Gastrocnemius medialis (tissue), 4 donors: ENCODE results near the gene OR4D1. TPM values are rescaled to one million over a fixed set of nuclear protein-coding genes. Genes with fewer than 3 reads are reported as not detected.

Source experiments
- ATAC-seq, 2 donors: fragments of 150-250 bp; one replicate each; pipeline ENCODE4 v1.9.1; 2016
- DNase-seq, 2 donors: peaks; one replicate each; pipeline ENCODE4 v3.0.0-alpha.2; 2019
- H3K27ac ChIP-seq, 4 donors: fragments of 200-600 bp; sonication (generic); 1 replicate in 1 of 4; 2 replicates in 3 of 4; pipeline ENCODE4 v1.5.1; 2016 to 2018; ENCODE audit warnings: mild to moderate bottlenecking in 2 of 4, moderate library complexity in 1 of 4
- H3K27me3 ChIP-seq, 3 donors: fragments of 200-600 bp; sonication (generic) in 2 of 3; 1 replicate in 1 of 3; 2 replicates in 2 of 3; pipeline versions ENCODE4 v1.5.1 to v1.6.0; 2016 to 2019; ENCODE audit warnings: mild to moderate bottlenecking in 1 of 3, moderate library complexity in 1 of 3
- H3K36me3 ChIP-seq, 2 donors: fragments of 200-600 bp; sonication (generic) in 1 of 2; one replicate each; pipeline ENCODE4 v1.5.1; 2017 to 2018
- H3K4me1 ChIP-seq, 2 donors: fragments of 200-600 bp; sonication (generic) in 1 of 2; one replicate each; pipeline ENCODE4 v1.5.1; 2016 to 2017; ENCODE audit warnings: mild to moderate bottlenecking in 2 of 2
- H3K4me3 ChIP-seq, 4 donors: fragments of 200-600 bp; sonication (generic) in 3 of 4; 1 replicate in 1 of 4; 2 replicates in 3 of 4; pipeline ENCODE4 v1.5.1; 2016 to 2019; ENCODE audit warnings: mild to moderate bottlenecking in 2 of 4
- H3K9me3 ChIP-seq, 3 donors: fragments of 200-600 bp; sonication (generic) in 2 of 3; 1 replicate in 1 of 3; 2 replicates in 2 of 3; pipeline ENCODE4 v1.5.1; 2016 to 2019
- POLR2A ChIP-seq, 2 donors: fragments of 450-650 bp; IDR thresholded peaks; one replicate each; pipeline ENCODE4 v1.6.1; 2017; ENCODE audit warnings: antibody characterized with exemption in 2 of 2, mild to moderate bottlenecking in 2 of 2, moderate library complexity in 2 of 2
- in situ Hi-C, 4 donors: fragments of 200-750 bp; cut with MboI; loops; one replicate each; pipeline versions ENCODE4 v1.15.0 to v1.8.0; 2017; ENCODE audit warnings: low sequenced_read_pairs in 4 of 4
- intact Hi-C: fragments of 100-400 bp; cut with DNase I; formaldehyde crosslinking; loops from one replicate; pipeline ENCODE4 v1.15.1; 2023; ENCODE audit warnings: low total_unique reads
- total RNA-seq, 4 donors: library from RNA; depleted of rRNA; stranded (reverse); fragments of >200 nt; gene quantifications; one replicate each; pipeline versions ENCODE4 v1.1.0 to v1.2.3, GENCODE V29; 2016
- TF ChIP-seq, protein P1 (sequence below), 5 experiments: fragments of 450-650 bp in 3 of 5; fragments of 200-600 bp in 2 of 5; sonication (generic) in 2 of 5; IDR thresholded peaks in 4 of 5; conservative IDR thresholded peaks in 1 of 5; 1 replicate in 4 of 5; 2 replicates in 1 of 5; pipeline ENCODE4 v1.5.1; 2016 to 2019; ENCODE audit warnings: antibody characterized with exemption in 5 of 5, mild to moderate bottlenecking in 3 of 5, moderate library complexity in 3 of 5

OR4D1 gene
- total RNA-seq, 4 donors from 2014 or later = not detected

DNA sequence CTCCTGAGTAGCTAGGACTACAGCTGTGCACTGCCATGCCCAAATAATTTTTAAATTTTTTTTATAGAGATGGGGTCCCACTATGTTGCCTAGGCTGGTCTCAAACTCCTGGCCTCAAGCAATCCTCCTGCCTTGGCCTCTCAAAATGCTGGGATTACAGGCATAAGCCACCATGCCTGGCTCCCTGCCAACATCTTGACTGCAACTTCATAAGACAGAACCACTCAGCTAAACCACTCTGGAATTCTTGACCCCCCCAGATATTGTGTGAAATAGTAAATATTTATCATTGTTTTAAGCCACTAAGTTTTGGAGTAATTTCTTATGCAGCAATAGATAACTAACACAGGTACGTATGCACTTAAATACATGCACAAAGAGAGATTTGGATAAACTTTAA is 39.0 kb upstream of the OR4D1 start:
- Histone ChIP-seq H3K27ac (no peak overlapping the region), H3K27me3 (no peaks in the 10 kb centered on the region), H3K4me1 (peaks cover 0 to 3% of the 10 kb centered on the region in 2 donors), H3K9me3 (no peaks in the 10 kb centered on the region), H3K4me3 (no peak overlapping the region), H3K36me3 (no peaks in the 10 kb centered on the region)
- DNase-seq (no peak), ATAC-seq (no peak)
- intact Hi-C loops (no loop called here), in situ Hi-C loops (loop anchor here in 3 of 4 donors (25.0 kb wide), 3 partner anchors 97 to 997 kb away; partner anchors contain the start of gene SRSF1 (in 1 of the 3))
- no peak for TF ChIP-seq POLR2A (IDR thresholded peaks at IDR 0.05)
- TF ChIP-seq, protein P1, sequence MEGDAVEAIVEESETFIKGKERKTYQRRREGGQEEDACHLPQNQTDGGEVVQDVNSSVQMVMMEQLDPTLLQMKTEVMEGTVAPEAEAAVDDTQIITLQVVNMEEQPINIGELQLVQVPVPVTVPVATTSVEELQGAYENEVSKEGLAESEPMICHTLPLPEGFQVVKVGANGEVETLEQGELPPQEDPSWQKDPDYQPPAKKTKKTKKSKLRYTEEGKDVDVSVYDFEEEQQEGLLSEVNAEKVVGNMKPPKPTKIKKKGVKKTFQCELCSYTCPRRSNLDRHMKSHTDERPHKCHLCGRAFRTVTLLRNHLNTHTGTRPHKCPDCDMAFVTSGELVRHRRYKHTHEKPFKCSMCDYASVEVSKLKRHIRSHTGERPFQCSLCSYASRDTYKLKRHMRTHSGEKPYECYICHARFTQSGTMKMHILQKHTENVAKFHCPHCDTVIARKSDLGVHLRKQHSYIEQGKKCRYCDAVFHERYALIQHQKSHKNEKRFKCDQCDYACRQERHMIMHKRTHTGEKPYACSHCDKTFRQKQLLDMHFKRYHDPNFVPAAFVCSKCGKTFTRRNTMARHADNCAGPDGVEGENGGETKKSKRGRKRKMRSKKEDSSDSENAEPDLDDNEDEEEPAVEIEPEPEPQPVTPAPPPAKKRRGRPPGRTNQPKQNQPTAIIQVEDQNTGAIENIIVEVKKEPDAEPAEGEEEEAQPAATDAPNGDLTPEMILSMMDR (IDR thresholded peaks at IDR 0.05 in 4 of 5, conservative IDR thresholded peaks at IDR 0.05 in 1 of 5) = no peak

DNA sequence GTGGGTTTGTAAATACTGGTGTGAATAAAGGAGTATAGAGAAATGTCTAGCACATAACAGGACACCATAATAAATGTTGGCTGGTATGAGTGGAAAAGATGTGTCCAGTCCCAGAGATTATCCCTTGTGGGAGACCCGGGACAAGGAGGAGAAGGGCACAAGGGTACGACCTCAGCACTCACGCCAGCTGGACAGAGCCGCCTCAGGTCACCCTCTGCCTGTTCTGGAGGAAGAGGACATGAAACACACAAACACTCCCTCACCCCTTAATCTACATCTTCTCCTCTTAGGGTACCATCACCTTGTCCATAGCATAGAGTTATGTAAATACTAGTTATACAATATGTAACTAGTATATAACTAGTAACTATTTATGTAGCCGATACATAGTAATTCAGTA is 38.2 kb upstream of the OR4D1 start:
- TF ChIP-seq, protein P1 (IDR thresholded peaks at IDR 0.05 in 4 of 5, conservative IDR thresholded peaks at IDR 0.05 in 1 of 5) = no peak
- TF ChIP-seq POLR2A (IDR thresholded peaks at IDR 0.05) = no peak
- in situ Hi-C loops (loop anchor here (10.0 to 25.0 kb wide), 6 partner anchors 95 to 998 kb away; partner anchors contain the start of genes MRPS23 (in 2 of the 4) and SRSF1 (in 2 of the 4)), intact Hi-C loops (no loop called here)
- no peaks in the 10 kb centered on the region for H3K27me3 ChIP-seq
- H3K27ac ChIP-seq = no peak overlapping the region
- DNase-seq = no peak
- ATAC-seq = no peak
- no peaks in the 10 kb centered on the region for H3K36me3 ChIP-seq
- no peaks in the 10 kb centered on the region for H3K9me3 ChIP-seq
- no peak overlapping the region for H3K4me3 ChIP-seq
- peaks cover 0 to 3% of the 10 kb centered on the region in 2 donors for H3K4me1 ChIP-seq

DNA sequence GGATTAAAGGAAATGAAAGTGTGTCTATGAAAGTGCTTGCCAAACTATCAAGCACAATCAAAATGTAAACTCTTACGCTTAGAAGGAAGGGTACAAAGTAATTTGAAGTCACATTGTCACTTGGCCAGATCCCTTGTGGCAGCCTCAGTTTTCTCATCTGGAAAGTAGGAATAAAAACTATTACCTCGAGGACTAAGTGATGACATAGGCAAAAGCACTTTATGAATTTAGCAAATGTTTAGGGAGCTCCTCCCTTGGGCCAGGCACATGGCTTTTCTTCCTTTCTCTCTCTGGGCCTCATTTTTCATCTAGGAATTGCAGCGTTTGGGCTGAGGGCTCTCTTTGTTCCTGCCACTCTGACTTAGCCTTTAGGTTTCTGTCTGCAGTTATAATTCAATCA is 36.5 kb upstream of the OR4D1 start:
- no peak overlapping the region for H3K4me3 ChIP-seq
- no peak for DNase-seq
- H3K9me3 ChIP-seq = no peaks in the 10 kb centered on the region
- peaks cover 0 to 3% of the 10 kb centered on the region in 2 donors for H3K4me1 ChIP-seq
- in situ Hi-C loops (loop anchor here (10.0 to 25.0 kb wide), 6 partner anchors 97 to 999 kb away; partner anchors contain the start of genes MRPS23 (in 2 of the 4) and SRSF1 (in 2 of the 4)), intact Hi-C loops (loop anchor here (2.0 kb wide), 2 partner anchors 27 to 981 kb away; no protein-coding TSS in a partner anchor)
- ATAC-seq = no peak
- TF ChIP-seq, protein P1 (IDR thresholded peaks at IDR 0.05 in 4 of 5, conservative IDR thresholded peaks at IDR 0.05 in 1 of 5) = no peak
- no peak for TF ChIP-seq POLR2A (IDR thresholded peaks at IDR 0.05)
- no peak overlapping the region for H3K27ac ChIP-seq
- no peaks in the 10 kb centered on the region for H3K36me3 ChIP-seq
- H3K27me3 ChIP-seq = no peaks in the 10 kb centered on the region

DNA sequence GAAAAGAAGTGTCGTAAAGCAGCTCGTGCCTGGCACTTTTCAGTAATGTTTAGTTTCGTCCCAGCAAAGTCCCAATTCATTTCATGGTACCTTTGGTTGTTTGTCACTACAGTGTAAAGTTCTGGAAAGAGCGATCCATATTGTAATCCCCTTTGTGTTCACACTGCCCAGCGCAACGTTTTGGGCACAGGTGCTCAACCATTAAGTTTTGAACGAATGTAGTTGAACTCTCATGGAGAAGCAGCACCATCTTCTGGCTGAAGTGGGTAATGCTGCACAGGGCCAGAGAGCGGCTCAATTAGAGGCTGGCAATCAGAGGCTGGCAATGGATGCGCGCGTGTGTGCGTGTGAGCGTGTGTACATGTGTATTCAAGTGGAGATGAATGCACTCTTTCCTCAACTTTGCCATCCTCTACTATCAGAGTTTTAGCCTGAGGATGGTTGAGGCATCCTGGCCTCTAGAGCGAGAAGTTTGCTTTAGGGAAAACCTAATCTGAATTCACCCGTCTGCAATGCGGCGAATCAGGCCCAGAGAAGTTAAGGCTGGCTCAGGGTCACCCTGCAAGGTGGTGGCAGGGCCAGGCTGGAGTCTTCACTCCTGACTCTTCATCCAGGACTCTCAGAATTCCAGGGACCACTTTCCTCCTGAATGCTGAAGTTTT is 35.1 kb upstream of the OR4D1 start:
- ATAC-seq = peak; percentile 90 to 94

More for the DNA sequence above, 35.1 kb upstream of the OR4D1 start:
- Histone ChIP-seq H3K36me3 (no peaks in the 10 kb centered on the region), H3K4me1 (peaks cover 0 to 3% of the 10 kb centered on the region in 2 donors), H3K9me3 (no peaks in the 10 kb centered on the region), H3K4me3 (no peak overlapping the region), H3K27ac (no peak overlapping the region), H3K27me3 (no peaks in the 10 kb centered on the region)
- intact Hi-C loops = loop anchor here (1.0 to 2.0 kb wide), 4 partner anchors 28 to 982 kb away; partner anchors contain the start of gene SRSF1
- DNase-seq = peak; percentile 40 to 62
- in situ Hi-C loops = loop anchor here (10.0 to 25.0 kb wide), 6 partner anchors 98 to 1001 kb away; partner anchors contain the start of genes MRPS23 (in 2 of the 4) and SRSF1 (in 2 of the 4)
- TF ChIP-seq, protein P1 (IDR thresholded peaks at IDR 0.05 in 4 of 5, conservative IDR thresholded peaks at IDR 0.05 in 1 of 5) = peak; percentile 86 to 97 (median 92)
- no peak for TF ChIP-seq POLR2A (IDR thresholded peaks at IDR 0.05)
